HG03354 (cell line): Measurements from ENCODE around the gene SLC24A3.

Source experiments
- ATAC-seq: cut with Tn5 transposase; IDR thresholded peaks from one replicate; pipeline ENCODE4 v1.9.1; 2021; ENCODE audit warnings: mild to moderate bottlenecking; ENCODE audit not compliant: unreplicated experiment, poor library complexity, severe bottlenecking

Gene SLC24A3

GRCh38 chr20:19709635-19710335, 497.3 kb downstream of the SLC24A3 start:
- no peak for ATAC-seq

GRCh38 chr20:19710336-19711120, 498.1 kb downstream of the SLC24A3 start:
- no peak for ATAC-seq

GRCh38 chr20:19711126-19711525, 498.7 kb downstream of the SLC24A3 start:
- no peak for ATAC-seq

- ATAC-seq, result no peak
Observed at GRCh38 chr20:19712721-19713260, 500.3 kb downstream of the SLC24A3 start.

GRCh38 chr20:19713822-19714578, 501.6 kb downstream of the SLC24A3 start:
- no peak for ATAC-seq

GRCh38 chr20:19714579-19714840, 502.1 kb downstream of the SLC24A3 start:
- ATAC-seq, result no peak

- no peak for ATAC-seq
Observed at GRCh38 chr20:19715986-19716385, 503.5 kb downstream of the SLC24A3 start.

- ATAC-seq, result no peak
Observed at GRCh38 chr20:19718880-19719279, 506.4 kb downstream of the SLC24A3 start.

GRCh38 chr20:19720991-19721390, 508.5 kb downstream of the SLC24A3 start:
- ATAC-seq, result no peak

GRCh38 chr20:19723051-19723450, 510.6 kb downstream of the SLC24A3 start:
- ATAC-seq, result no peak

- no peak for ATAC-seq
Observed at GRCh38 chr20:19723813-19724430, 511.5 kb downstream of the SLC24A3 start.

- no peak for ATAC-seq
Observed at GRCh38 chr20:19725373-19725772, 512.9 kb downstream of the SLC24A3 start.

GRCh38 chr20:19725814-19726525, 513.5 kb downstream of the SLC24A3 start:
- no peak for ATAC-seq

GRCh38 chr20:19727251-19727847, 514.9 kb downstream of the SLC24A3 start:
- ATAC-seq, result no peak

- ATAC-seq, result no peak
Observed at GRCh38 chr20:19729672-19730071, 517.2 kb downstream of the SLC24A3 start.

GRCh38 chr20:19730706-19731105, 518.3 kb downstream of the SLC24A3 start:
- ATAC-seq, result no peak

- no peak for ATAC-seq
Observed at GRCh38 chr20:19734811-19735210, 522.4 kb downstream of the SLC24A3 start.

- no peak for ATAC-seq
Observed at GRCh38 chr20:19735446-19735845, 523.0 kb downstream of the SLC24A3 start.

- no peak for ATAC-seq
Observed at GRCh38 chr20:19737025-19737424, 524.6 kb downstream of the SLC24A3 start.
